Measurements from ENCODE around the gene COPG1.

DNA sequence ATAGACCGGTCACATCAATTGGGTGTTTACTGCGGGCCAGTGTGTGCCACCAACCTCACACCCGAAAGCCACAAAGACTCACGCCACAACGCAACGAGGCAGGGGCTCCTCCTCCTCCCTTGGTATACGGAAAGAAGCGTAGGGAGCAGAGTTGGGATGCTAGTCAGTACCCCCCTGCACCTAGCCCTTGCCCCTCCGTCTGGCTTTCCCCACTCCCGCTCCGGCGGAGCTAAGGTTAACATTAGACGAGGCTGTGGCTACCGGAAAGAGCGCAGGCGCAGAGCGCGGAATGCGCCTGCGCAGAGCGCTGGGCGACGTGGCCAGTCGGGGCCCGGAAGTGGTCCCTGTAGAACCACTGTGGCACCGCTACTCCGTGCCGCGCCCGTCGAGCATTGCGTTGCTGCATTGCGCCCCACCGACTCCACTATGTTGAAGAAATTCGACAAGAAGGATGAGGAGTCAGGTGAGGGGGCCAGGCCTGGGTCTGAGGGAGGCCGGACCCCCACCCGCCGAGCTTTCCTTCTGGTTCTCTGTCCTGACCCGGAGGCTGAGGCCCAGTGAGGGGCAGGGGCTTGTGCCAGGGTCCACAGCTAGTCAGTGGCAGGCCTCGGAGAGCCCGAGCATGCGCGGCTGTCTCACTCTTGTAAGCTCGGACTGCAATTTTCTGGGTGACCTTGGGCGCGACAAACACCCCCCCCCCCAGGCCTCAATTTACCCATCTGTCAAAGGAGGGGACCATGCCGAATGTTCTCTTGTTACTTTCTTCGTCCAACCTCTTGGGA is at the start of gene COPG1:
- TF ChIP-seq, protein P1, sequence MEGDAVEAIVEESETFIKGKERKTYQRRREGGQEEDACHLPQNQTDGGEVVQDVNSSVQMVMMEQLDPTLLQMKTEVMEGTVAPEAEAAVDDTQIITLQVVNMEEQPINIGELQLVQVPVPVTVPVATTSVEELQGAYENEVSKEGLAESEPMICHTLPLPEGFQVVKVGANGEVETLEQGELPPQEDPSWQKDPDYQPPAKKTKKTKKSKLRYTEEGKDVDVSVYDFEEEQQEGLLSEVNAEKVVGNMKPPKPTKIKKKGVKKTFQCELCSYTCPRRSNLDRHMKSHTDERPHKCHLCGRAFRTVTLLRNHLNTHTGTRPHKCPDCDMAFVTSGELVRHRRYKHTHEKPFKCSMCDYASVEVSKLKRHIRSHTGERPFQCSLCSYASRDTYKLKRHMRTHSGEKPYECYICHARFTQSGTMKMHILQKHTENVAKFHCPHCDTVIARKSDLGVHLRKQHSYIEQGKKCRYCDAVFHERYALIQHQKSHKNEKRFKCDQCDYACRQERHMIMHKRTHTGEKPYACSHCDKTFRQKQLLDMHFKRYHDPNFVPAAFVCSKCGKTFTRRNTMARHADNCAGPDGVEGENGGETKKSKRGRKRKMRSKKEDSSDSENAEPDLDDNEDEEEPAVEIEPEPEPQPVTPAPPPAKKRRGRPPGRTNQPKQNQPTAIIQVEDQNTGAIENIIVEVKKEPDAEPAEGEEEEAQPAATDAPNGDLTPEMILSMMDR (IDR thresholded peaks at IDR 0.05; ENCODE audit: poor library complexity), result no peak
- TF ChIP-seq EZH2 (IDR thresholded peaks at IDR 0.05; ENCODE audit: borderline replicate concordance), result no peak
- TF ChIP-seq EZH2phosphoT487 (IDR thresholded peaks at IDR 0.05; ENCODE audit: low read depth, severe bottlenecking, unreplicated experiment), result no peak

Data from hepatocyte (in vitro differentiated cells).